Vagina (tissue), 2 donors: Measurements from ENCODE around the gene POLR2E.

Experiments used
- CTCF ChIP-seq, 3 experiments: fragments of 450-650 bp in 2 of 3; fragments of 200-600 bp in 1 of 3; sonication (generic) in 1 of 3; IDR thresholded peaks; one replicate each; pipeline ENCODE4 v1.5.1; 2017 to 2019; ENCODE audit warnings: antibody characterized with exemption in 3 of 3, mild to moderate bottlenecking in 2 of 3, moderate library complexity in 2 of 3
- POLR2A ChIP-seq, 2 donors: fragments of 450-650 bp; IDR thresholded peaks; one replicate each; pipeline ENCODE4 v1.6.1; 2017; ENCODE audit warnings: antibody characterized with exemption in 2 of 2, mild to moderate bottlenecking in 2 of 2, moderate library complexity in 2 of 2

- TF ChIP-seq CTCF (IDR thresholded peaks at IDR 0.05) (no peak), POLR2A (IDR thresholded peaks at IDR 0.05) (no peak)
Measured at GRCh38 chr19:1102407-1103131, 7.4 kb upstream of the POLR2E start.
